ENCODE measurements around the gene ATP9A. TPM values are rescaled to one million over a fixed set of nuclear protein-coding genes. Genes with fewer than 3 reads are reported as not detected.

ATP9A gene
- total and polyA plus RNA-seq, 12 donors, result 3.4 to 32.1 (median 24.6) TPM

DNA sequence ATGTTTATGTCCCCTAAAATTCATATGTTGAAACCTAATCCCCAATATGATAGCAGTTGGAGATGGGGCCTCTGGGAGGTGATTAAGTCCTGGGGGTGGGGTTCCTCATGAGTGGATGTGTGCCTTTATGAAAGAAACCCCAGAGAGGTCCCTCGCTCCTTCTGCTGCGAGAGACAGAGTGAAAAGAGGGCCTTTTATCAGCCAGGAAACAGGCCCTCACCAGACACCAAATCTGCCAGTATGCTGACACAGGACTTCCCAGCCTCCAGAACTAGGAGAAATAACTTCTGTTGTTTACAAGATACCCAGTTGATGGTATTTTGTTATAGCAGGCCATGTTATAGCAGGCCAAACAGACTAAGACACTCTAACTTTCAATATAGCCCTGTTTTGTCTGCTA, 124.8 kb downstream of the ATP9A start:
- intact Hi-C loops (cut with DNase I), result loop anchor here in 2 of 10 donors (5.0 to 10.0 kb wide), 2 partner anchors 321 to 439 kb away; no protein-coding TSS in a partner anchor
- TF ChIP-seq, protein P1, sequence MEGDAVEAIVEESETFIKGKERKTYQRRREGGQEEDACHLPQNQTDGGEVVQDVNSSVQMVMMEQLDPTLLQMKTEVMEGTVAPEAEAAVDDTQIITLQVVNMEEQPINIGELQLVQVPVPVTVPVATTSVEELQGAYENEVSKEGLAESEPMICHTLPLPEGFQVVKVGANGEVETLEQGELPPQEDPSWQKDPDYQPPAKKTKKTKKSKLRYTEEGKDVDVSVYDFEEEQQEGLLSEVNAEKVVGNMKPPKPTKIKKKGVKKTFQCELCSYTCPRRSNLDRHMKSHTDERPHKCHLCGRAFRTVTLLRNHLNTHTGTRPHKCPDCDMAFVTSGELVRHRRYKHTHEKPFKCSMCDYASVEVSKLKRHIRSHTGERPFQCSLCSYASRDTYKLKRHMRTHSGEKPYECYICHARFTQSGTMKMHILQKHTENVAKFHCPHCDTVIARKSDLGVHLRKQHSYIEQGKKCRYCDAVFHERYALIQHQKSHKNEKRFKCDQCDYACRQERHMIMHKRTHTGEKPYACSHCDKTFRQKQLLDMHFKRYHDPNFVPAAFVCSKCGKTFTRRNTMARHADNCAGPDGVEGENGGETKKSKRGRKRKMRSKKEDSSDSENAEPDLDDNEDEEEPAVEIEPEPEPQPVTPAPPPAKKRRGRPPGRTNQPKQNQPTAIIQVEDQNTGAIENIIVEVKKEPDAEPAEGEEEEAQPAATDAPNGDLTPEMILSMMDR (IDR thresholded peaks at IDR 0.05), result no peak
- no peak for ATAC-seq

DNA sequence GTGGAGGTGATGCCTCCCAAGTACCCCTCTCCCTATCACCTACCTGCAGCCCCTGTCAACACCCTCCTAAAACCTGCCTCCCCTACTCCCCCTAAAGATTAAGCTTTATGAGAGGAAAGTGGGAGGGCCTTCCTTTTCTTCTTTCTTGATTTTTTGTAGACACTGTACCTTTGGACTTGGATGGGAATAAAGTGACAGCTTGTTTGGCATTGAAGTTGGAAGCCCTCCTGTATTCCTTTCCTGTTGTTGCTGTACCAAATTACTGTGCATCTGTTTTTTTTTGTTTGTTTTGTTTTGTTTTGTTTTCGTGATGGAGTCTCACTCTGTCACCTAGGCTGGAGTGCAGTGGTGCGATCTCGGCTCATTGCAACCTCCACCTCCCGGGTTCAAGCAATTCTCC, 126.3 kb downstream of the ATP9A start:
- no peaks in the 10 kb centered on the region for H3K9me3 ChIP-seq
- H3K36me3 ChIP-seq, result peaks cover 0 to 26% (median 0%) of the 10 kb centered on the region in 9 donors
- peaks cover 0 to 9% (median 0%) of the 10 kb centered on the region in 9 donors for H3K4me1 ChIP-seq
- H3K4me3 ChIP-seq, result no peak overlapping the region
- TF ChIP-seq, protein P1 (IDR thresholded peaks at IDR 0.05), result no peak
- ATAC-seq (no peak), DNase-seq (no peak)
- H3K27me3 ChIP-seq, result no peaks in the 10 kb centered on the region
- intact Hi-C loops (cut with DNase I), result loop anchor here in 4 of 10 donors (2.0 to 10.0 kb wide), 4 partner anchors 59 to 441 kb away; no protein-coding TSS in a partner anchor
- WGBS, 2 donors, result 94 to 95% methylated on average over 4 of the region's 4 CpGs
- H3K27ac ChIP-seq, result no peak overlapping the region

More for the DNA sequence above, 124.8 kb downstream of the ATP9A start:
- Histone ChIP-seq H3K27me3 (no peaks in the 10 kb centered on the region), H3K4me1 (peaks cover 0 to 9% (median 0%) of the 10 kb centered on the region in 9 donors), H3K36me3 (peaks cover 0 to 23% (median 0%) of the 10 kb centered on the region in 9 donors), H3K4me3 (no peak overlapping the region), H3K27ac (no peak overlapping the region), H3K9me3 (no peaks in the 10 kb centered on the region)
- no peak for DNase-seq
- 59 to 88% methylated on average over 2 of the region's 2 CpGs for WGBS, 2 donors

DNA sequence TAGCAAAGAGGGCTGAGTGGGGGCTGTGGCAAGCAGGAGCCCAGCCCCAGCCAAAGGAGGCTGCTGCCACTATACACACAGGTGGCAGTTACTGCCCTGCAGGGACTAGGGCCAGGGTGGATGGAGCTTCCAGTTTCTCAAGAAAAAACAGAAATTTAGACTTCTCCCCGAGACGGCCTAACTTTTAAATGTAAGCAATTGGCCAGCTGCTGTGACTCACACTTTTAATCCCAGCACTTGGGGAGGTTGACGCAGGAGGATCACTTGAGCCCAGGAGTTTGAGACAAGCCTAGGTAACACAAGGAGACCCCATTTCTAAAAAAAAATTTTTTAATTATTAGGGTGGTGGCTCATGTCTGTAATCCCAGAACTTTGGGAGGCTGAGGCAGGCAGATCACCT, 127.4 kb downstream of the ATP9A start:
- no peak for DNase-seq
- ATAC-seq, result no peak
- Histone ChIP-seq H3K27ac (no peak overlapping the region), H3K9me3 (no peaks in the 10 kb centered on the region), H3K36me3 (peaks cover 0 to 31% (median 0%) of the 10 kb centered on the region in 9 donors), H3K27me3 (no peaks in the 10 kb centered on the region), H3K4me1 (peaks cover 0 to 9% (median 0%) of the 10 kb centered on the region in 9 donors), H3K4me3 (no peak overlapping the region)
- WGBS, 2 donors, result 80 to 90% methylated on average over 3 of the region's 3 CpGs
- TF ChIP-seq, protein P1 (IDR thresholded peaks at IDR 0.05), result no peak
- intact Hi-C loops (cut with DNase I), result loop anchor here in 4 of 10 donors (2.0 to 10.0 kb wide), 4 partner anchors 60 to 442 kb away; no protein-coding TSS in a partner anchor

DNA sequence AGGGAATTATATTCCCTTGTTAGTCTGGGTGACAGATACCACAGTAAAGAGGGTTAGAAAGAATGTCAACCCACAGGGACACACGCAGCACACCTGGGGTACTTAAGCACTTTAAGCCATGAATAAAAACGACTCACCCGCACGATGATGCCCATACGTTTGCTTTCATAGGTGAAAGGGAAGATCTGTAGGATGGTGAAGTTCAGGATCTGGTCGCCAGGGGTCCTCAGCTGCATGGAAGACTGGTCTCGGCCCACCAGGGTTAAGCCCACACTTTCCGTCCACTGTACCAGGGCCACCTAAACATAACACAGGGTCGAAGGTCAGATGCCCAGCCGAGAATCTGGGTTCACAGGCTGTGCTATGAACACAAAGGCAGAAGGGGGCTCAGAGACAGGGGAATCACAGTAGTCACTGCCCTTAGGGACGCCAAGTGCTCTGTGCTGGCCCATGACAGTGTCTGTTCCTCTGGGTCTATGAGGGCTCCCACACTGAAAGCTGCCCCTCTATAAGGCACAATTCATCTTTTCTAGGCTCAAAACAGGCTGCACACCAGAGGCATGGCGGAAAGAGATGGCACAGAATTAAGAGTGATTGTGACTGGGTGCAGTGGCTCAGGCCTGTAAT, 128.9 kb downstream of the ATP9A start:
- H3K27me3 ChIP-seq, result no peaks in the 10 kb centered on the region
- intact Hi-C loops (cut with DNase I), result loop anchor here in 8 of 10 donors (2.0 to 10.0 kb wide), 7 partner anchors 55 to 655 kb away; no protein-coding TSS in a partner anchor
- 32 to 33% methylated on average over 12 of the region's 12 CpGs for WGBS, 2 donors
- peaks cover 0 to 9% (median 0%) of the 10 kb centered on the region in 9 donors for H3K4me1 ChIP-seq
- ATAC-seq (peak; percentile 64 to 83 (median 78)), DNase-seq (peak; percentile 65 to 69)
- peaks cover 0 to 31% (median 0%) of the 10 kb centered on the region in 9 donors for H3K36me3 ChIP-seq
- H3K9me3 ChIP-seq, result no peaks in the 10 kb centered on the region
- TF ChIP-seq, protein P1 (IDR thresholded peaks at IDR 0.05), result peak; percentile 66 to 89 (median 85)
- H3K27ac ChIP-seq, result no peak overlapping the region
- no peak overlapping the region for H3K4me3 ChIP-seq
